H1 (cell line): ENCODE data around the gene ATP1A3. TPM values are rescaled to one million over a fixed set of nuclear protein-coding genes. Genes with fewer than 3 reads are reported as not detected.

Source experiments
- CTCF ChIA-PET: fragments of 300-600 bp; sonication (Branson Sonifier 250); formaldehyde crosslinking; loops from one replicate; lab custom pipeline; 2021; ENCODE audit not compliant: partially characterized antibody; lab: Charles Lee
- POLR2A ChIA-PET: fragments of 300-600 bp; sonication (Branson Sonifier 250); formaldehyde crosslinking; loops from one replicate; lab custom pipeline; 2021; ENCODE audit warnings: inconsistent platforms; ENCODE audit not compliant: partially characterized antibody; lab: Charles Lee
- DNase-seq, 2 experiments: peaks; one replicate each; pipeline versions ENCODE4 v3.0.0 to v3.0.0-alpha.2; 2010 to 2022; ENCODE audit warnings: low spot score in 2 of 2, low read depth in 1 of 2, mixed read lengths in 1 of 2
- FAIRE-seq: peaks from 2 replicates; lab custom pipeline; 2011; peaks lifted over from hg19 to GRCh38; lab: Jason Lieb, UNC
- H2AFZ ChIP-seq: 2 replicates; pipeline ENCODE4 v1.8.1; 2012; ENCODE audit warnings: low read length, inconsistent platforms
- H2AK5ac ChIP-seq: 2 replicates; pipeline ENCODE4 v1.6.1; 2013; ENCODE audit warnings: low read depth, low read length
- H2BK120ac ChIP-seq: replicated peaks from 2 replicates; pipeline ENCODE3; 2013; ENCODE audit warnings: low read depth, low read length, inconsistent platforms
- H2BK12ac ChIP-seq: 2 replicates; pipeline ENCODE4 v1.6.1; 2013; ENCODE audit warnings: low read depth, low read length
- H2BK15ac ChIP-seq: 2 replicates; pipeline ENCODE4 v1.6.1; 2013; ENCODE audit warnings: low read length
- H2BK20ac ChIP-seq: 2 replicates; pipeline ENCODE4 v1.6.1; 2013; ENCODE audit warnings: low read length
- H2BK5ac ChIP-seq: 2 replicates; pipeline ENCODE4 v1.6.1; 2013; ENCODE audit warnings: low read depth, low read length
- H3K14ac ChIP-seq: 2 replicates; pipeline ENCODE4 v1.6.1; 2013; ENCODE audit warnings: inconsistent platforms; ENCODE audit not compliant: insufficient read length
- H3K18ac ChIP-seq: 2 replicates; pipeline ENCODE4 v1.6.1; 2013; ENCODE audit warnings: low read length; ENCODE audit errors: extremely low read depth
- H3K23ac ChIP-seq: 2 replicates; pipeline ENCODE4 v1.6.1; 2013; ENCODE audit warnings: inconsistent platforms; ENCODE audit not compliant: insufficient read length
- H3K23me2 ChIP-seq: 2 replicates; pipeline ENCODE4 v1.6.1; 2013; ENCODE audit warnings: low read depth, low read length
- H3K27ac ChIP-seq: 2 replicates; pipeline ENCODE4 v1.6.1; 2011; ENCODE audit warnings: low read depth, low read length, inconsistent platforms
- H3K27me3 ChIP-seq, 4 experiments: replicated peaks in 1 of 4; 1 replicate in 1 of 4; 2 replicates in 3 of 4; pipeline versions ENCODE4 v1.6.1 to v1.8.1; 2011 to 2013; ENCODE audit warnings: low read length in 3 of 4, mild to moderate bottlenecking in 3 of 4, inconsistent platforms in 2 of 4, mixed read lengths in 2 of 4, moderate library complexity in 1 of 4; ENCODE audit not compliant: control insufficient read depth in 3 of 4, insufficient read depth in 3 of 4; ENCODE audit errors: extremely low read depth in 1 of 4
- H3K36me3 ChIP-seq, 4 experiments: 2 replicates each; pipeline versions ENCODE4 v1.6.1 to v1.8.1; 2011 to 2013; ENCODE audit warnings: mild to moderate bottlenecking in 4 of 4, low read length in 3 of 4, moderate library complexity in 2 of 4, control low read depth in 1 of 4, inconsistent platforms in 1 of 4; ENCODE audit not compliant: insufficient read depth in 4 of 4, control insufficient read depth in 2 of 4
- H3K4ac ChIP-seq: replicated peaks from 2 replicates; pipeline ENCODE3; 2013; ENCODE audit warnings: low read length, low read depth, mixed read lengths, inconsistent platforms; ENCODE audit not compliant: insufficient read length
- H3K4me1 ChIP-seq, 4 experiments: replicated peaks in 1 of 4; 1 replicate in 1 of 4; 2 replicates in 3 of 4; pipeline versions ENCODE4 v1.6.1 to v1.8.1; 2011 to 2013; ENCODE audit warnings: low read length in 3 of 4, inconsistent platforms in 2 of 4, mixed read lengths in 1 of 4; ENCODE audit not compliant: insufficient read depth in 4 of 4, control insufficient read depth in 3 of 4
- H3K4me2 ChIP-seq, 2 experiments: 2 replicates each; pipeline versions ENCODE4 v1.6.1 to v1.8.1; 2011 to 2013; ENCODE audit warnings: low read depth in 2 of 2, low read length in 2 of 2, control low read depth in 1 of 2, inconsistent platforms in 1 of 2, mild to moderate bottlenecking in 1 of 2; ENCODE audit not compliant: insufficient read depth in 1 of 2
- H3K4me3 ChIP-seq, 4 experiments: fragments of 200-600, 300-600 bp in 1 of 4; sonication (generic), shearing (Covaris generic), sonication (Bioruptor Twin) in 1 of 4; 2 replicates each; pipeline versions ENCODE4 v1.5.1 to v1.8.1; 2011 to 2016; ENCODE audit warnings: low read length in 4 of 4, low read depth in 3 of 4, control low read depth in 2 of 4, inconsistent platforms in 2 of 4, mild to moderate bottlenecking in 2 of 4, mixed read lengths in 1 of 4, moderate library complexity in 1 of 4; ENCODE audit not compliant: insufficient read depth in 2 of 4; ENCODE audit errors: extremely low read depth in 1 of 4
- H3K56ac ChIP-seq: replicated peaks from 2 replicates; pipeline ENCODE3; 2013; ENCODE audit warnings: low read depth, mild to moderate bottlenecking, mixed read lengths, low read length, inconsistent platforms; ENCODE audit not compliant: insufficient read length
- H3K79me1 ChIP-seq: 2 replicates; pipeline ENCODE4 v1.6.1; 2013; ENCODE audit warnings: low read depth, low read length, control low read depth
- H3K79me2 ChIP-seq, 2 experiments: 2 replicates each; pipeline versions ENCODE4 v1.6.1 to v1.8.1; 2012 to 2013; ENCODE audit warnings: low read length in 2 of 2, mild to moderate bottlenecking in 2 of 2, inconsistent platforms in 1 of 2; ENCODE audit not compliant: insufficient read depth in 2 of 2, control insufficient read depth in 1 of 2
- H3K9ac ChIP-seq, 4 experiments: replicated peaks in 1 of 4; 1 replicate in 1 of 4; 2 replicates in 3 of 4; pipeline versions ENCODE4 v1.6.1 to v1.8.1; 2011 to 2013; ENCODE audit warnings: low read depth in 3 of 4, low read length in 3 of 4, control low read depth in 2 of 4, mild to moderate bottlenecking in 2 of 4, moderate library complexity in 2 of 4, inconsistent platforms in 1 of 4; ENCODE audit errors: extremely low read depth in 1 of 4
- H3K9me3 ChIP-seq, 2 experiments: 2 replicates each; pipeline versions ENCODE4 v1.6.1 to v1.8.1; 2012 to 2013; ENCODE audit warnings: mild to moderate bottlenecking in 2 of 2, moderate library complexity in 2 of 2, control low read depth in 1 of 2, inconsistent platforms in 1 of 2, low read depth in 1 of 2, low read length in 1 of 2, mixed read lengths in 1 of 2; ENCODE audit not compliant: insufficient read depth in 2 of 2
- H4K20me1 ChIP-seq, 2 experiments: replicated peaks in 1 of 2; 2 replicates each; pipeline versions ENCODE3 to v1.8.1; 2011 to 2013; ENCODE audit warnings: inconsistent platforms in 2 of 2, low read length in 2 of 2, mild to moderate bottlenecking in 1 of 2; ENCODE audit not compliant: insufficient read depth in 2 of 2, control insufficient read depth in 1 of 2
- H4K5ac ChIP-seq: 2 replicates; pipeline ENCODE4 v1.6.1; 2013; ENCODE audit warnings: low read length, low read depth, mixed read lengths, inconsistent platforms; ENCODE audit not compliant: insufficient read length
- H4K8ac ChIP-seq: 2 replicates; pipeline ENCODE4 v1.8.0; 2013; ENCODE audit warnings: mild to moderate bottlenecking, moderate library complexity, low read length, inconsistent platforms; ENCODE audit not compliant: insufficient read depth; ENCODE audit errors: extremely low read depth
- H4K91ac ChIP-seq: replicated peaks from 2 replicates; pipeline ENCODE3; 2013; ENCODE audit warnings: low read length, mixed read lengths, inconsistent platforms; ENCODE audit not compliant: insufficient read length
- ATF3 ChIP-seq: IDR thresholded peaks from 2 replicates; pipeline ENCODE4 v1.6.1; 2011; ENCODE audit warnings: low read depth, mild to moderate bottlenecking, low read length; ENCODE audit not compliant: insufficient read depth
- EGR1 ChIP-seq: IDR thresholded peaks from 2 replicates; pipeline ENCODE4 v1.6.1; 2011; ENCODE audit warnings: low read depth, low read length, borderline replicate concordance
- EZH2 ChIP-seq: fragments of 200-600 bp; sonication (generic); IDR thresholded peaks from 2 replicates; pipeline ENCODE4 v1.7.1; 2012; ENCODE audit warnings: low read depth, mild to moderate bottlenecking, moderate library complexity, low read length, inconsistent platforms; ENCODE audit not compliant: severe bottlenecking
- FOSL1 ChIP-seq: IDR thresholded peaks from 2 replicates; pipeline ENCODE4 v1.6.1; 2011; ENCODE audit warnings: mild to moderate bottlenecking, low read depth, low read length, moderate library complexity; ENCODE audit not compliant: insufficient read depth
- RAD21 ChIP-seq, 2 experiments: IDR thresholded peaks in 1 of 2; conservative IDR thresholded peaks in 1 of 2; 2 replicates each; pipeline ENCODE4 v1.6.1; 2011; ENCODE audit warnings: low read depth in 2 of 2, low read length in 2 of 2, improper control_type of control experiment in 1 of 2, inconsistent platforms in 1 of 2, mild to moderate bottlenecking in 1 of 2, moderate library complexity in 1 of 2
- RFX5 ChIP-seq: IDR thresholded peaks from 2 replicates; pipeline ENCODE4 v1.6.1; 2011; ENCODE audit warnings: low read depth, low read length, improper control_type of control experiment, borderline replicate concordance
- SIRT6 ChIP-seq: IDR thresholded peaks from one replicate; pipeline ENCODE4 v1.7.1; 2012; ENCODE audit warnings: low read length, inconsistent platforms
- SP4 ChIP-seq: IDR thresholded peaks from 2 replicates; pipeline ENCODE4 v1.6.1; 2012; ENCODE audit warnings: low read length, inconsistent platforms
- TAF1 ChIP-seq: IDR thresholded peaks from 2 replicates; pipeline ENCODE4 v1.6.1; 2011; ENCODE audit warnings: mild to moderate bottlenecking, low read depth, low read length
- USF2 ChIP-seq: IDR thresholded peaks from 2 replicates; pipeline ENCODE4 v1.6.1; 2011; ENCODE audit warnings: low read length, improper control_type of control experiment
- WGBS, 2 experiments: shearing (Covaris generic) in 1 of 2; methylation state at CpG; one replicate each; pipeline versions ENCODE4 v1.1.6 to v1.1.7; 2013 to 2015; ENCODE audit warnings: low lambda C conversion rate in 2 of 2, mixed read lengths in 2 of 2, inconsistent platforms in 1 of 2, low coverage in 1 of 2, missing lambda C conversion rate in 1 of 2; ENCODE audit not compliant: insufficient replicate concordance in 2 of 2, insufficient coverage in 1 of 2, insufficient read length in 1 of 2; ENCODE audit errors: extremely low coverage in 1 of 2, missing lambda C conversion rate in 1 of 2; 5-methylcytosine and 5-hydroxymethylcytosine counted together
- polyA plus RNA-seq, 7 experiments: library from polyadenylated mRNA; depleted of rRNA in 3 of 7; stranded (reverse) in 5 of 7; unstranded in 2 of 7; fragments of >200 nt in 5 of 7; fragments of 200-250 nt in 2 of 7; gene quantifications; 1 replicate in 5 of 7; 2 replicates in 1 of 7; 4 replicates in 1 of 7; pipeline versions ENCODE4 v1.2.1 to v1.2.3, GENCODE V29; 2011 to 2013; ENCODE audit warnings: missing spikeins in 2 of 7, mixed read lengths in 2 of 7
- total RNA-seq: library from RNA; stranded (reverse); fragmentation: NEBNext Ultra II Directional; extraction: Animal tissue kit (Norgen Biotek cat#: 25700); gene quantifications from 2 replicates; pipeline ENCODE4 v1.2.1, GENCODE V29; 2021

The ATP1A3 gene
- total and polyA plus RNA-seq, 2 of the 8 experiments (the other 6 are each of a cell fraction or from before 2014, with no cell fraction given): 11.1 to 41.2 TPM

DNA sequence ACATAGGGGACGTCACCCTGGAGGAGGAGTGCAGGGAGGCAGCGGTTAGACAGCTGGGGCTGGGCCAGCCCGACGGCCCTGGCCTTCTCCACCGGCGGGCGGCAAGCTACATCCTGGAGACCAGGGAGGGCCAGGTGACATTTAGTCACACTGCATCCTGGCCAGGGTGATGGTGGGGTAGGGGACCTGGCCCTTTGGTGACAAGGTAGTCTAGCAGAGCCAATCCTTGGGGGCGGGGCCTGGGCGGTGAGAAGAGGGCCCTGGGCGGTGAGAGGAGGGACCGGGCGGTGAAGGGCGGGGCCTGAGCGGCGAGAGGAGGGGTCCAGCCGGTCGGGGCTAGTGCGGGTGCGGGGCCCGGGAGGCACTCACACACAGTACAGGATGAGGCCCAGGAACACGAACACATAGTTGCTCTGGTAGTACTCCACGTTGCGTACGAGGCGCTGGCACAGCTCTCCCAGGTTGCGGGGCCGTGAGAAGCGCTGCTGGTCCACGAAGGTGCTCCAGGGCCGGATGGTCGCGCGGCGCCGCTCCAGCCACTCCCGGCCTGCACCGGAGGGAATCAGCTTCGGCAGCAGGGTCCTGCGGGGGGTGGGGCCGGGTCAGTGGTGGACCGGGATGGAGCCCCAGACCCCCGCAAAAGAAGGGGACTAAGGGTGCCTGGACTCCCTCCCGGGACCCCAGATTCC, 35.5 kb downstream of the ATP1A3 start:
- Histone ChIP-seq H3K36me3 (peaks cover 0 to 5% (median 0%) of the 10 kb centered on the region in 4 experiments; a peak in 2 of 8 replicates), H3K27me3 (no peaks in the 10 kb centered on the region), H3K79me2 (no peaks in the 10 kb centered on the region), H2BK20ac (no peak overlapping the region), H3K27ac (peak overlapping the region; percentile 77; the same call in 1 of the 2 replicates), H3K9ac (peak overlapping the region; percentile 56 to 95 (median 73)), H3K14ac (no peak overlapping the region), H2AK5ac (no peak overlapping the region), H4K20me1 (no peaks in the 10 kb centered on the region), H3K79me1 (no peaks in the 10 kb centered on the region), H3K23me2 (peaks cover 2% of the 10 kb centered on the region; the same call in 1 of the 2 replicates), H3K4me1 (peaks cover 3 to 10% (median 6%) of the 10 kb centered on the region in 4 experiments), H4K5ac (peak overlapping the region; percentile 8), H2BK120ac (no peak overlapping the region), H3K4ac (no peak overlapping the region), H3K9me3 (no peaks in the 10 kb centered on the region), H2AFZ (peak overlapping the region; percentile 78; the same call in 1 of the 2 replicates), H2BK12ac (no peak overlapping the region; the same call in 1 of the 2 replicates), H2BK5ac (peak overlapping the region; percentile 18; the same call in 1 of the 2 replicates), H3K18ac (peak overlapping the region; percentile 52), H3K4me3 (peak overlapping the region; percentile 81 to 92 (median 86)), H4K8ac (peak overlapping the region; percentile 96), H3K4me2 (peak overlapping the region; percentile 69 to 93), H3K56ac (peak overlapping the region; percentile 21), H3K23ac (no peak overlapping the region), H4K91ac (peak overlapping the region; percentile 11), H2BK15ac (no peak overlapping the region)
- DNase-seq (peak; percentile 17 to 97), FAIRE-seq (no peak)
- ChIA-PET POLR2A (interaction anchor here (1.0 to 4.0 kb wide), 11 partner anchors 15 to 284 kb away, joined by 3 to 54 read pairs (median 4); partner anchors contain the start of genes RPS19 and ZNF574), CTCF (interaction anchor here (0.6 to 4.0 kb wide), 17 partner anchors 13 to 384 kb away, joined by 3 to 33 read pairs (median 5); partner anchors contain the start of gene RPS19)
- WGBS, 2 experiments: 4% methylated on average over 33 of the region's 43 CpGs; no CpG with 5 or more reads in 1 of the 2 experiments
- no peak for TF ChIP-seq SP4
- no peak for TF ChIP-seq EGR1
- TF ChIP-seq ATF3: no peak
- TF ChIP-seq TAF1: peak; percentile 82
- TF ChIP-seq EZH2: no peak
- no peak for TF ChIP-seq FOSL1
- no peak for TF ChIP-seq RFX5
- no peak for TF ChIP-seq SIRT6
- no peak for TF ChIP-seq USF2
- no peak for TF ChIP-seq RAD21 (IDR thresholded peaks at IDR 0.05 in 1 of 2, conservative IDR thresholded peaks at IDR 0.05 in 1 of 2; ENCODE audit: low read depth in 2 of 2, low read length in 2 of 2)
